Gastroesophageal sphincter (tissue), 3 donors: Measurements from ENCODE around the gene DNAH10.

Source experiments
- POLR2AphosphoS5 ChIP-seq: sonication (generic); formaldehyde crosslinking; IDR thresholded peaks from one replicate; pipeline ENCODE4 v1.6.1; 2017; ENCODE audit warnings: antibody characterized with exemption
- TF ChIP-seq, protein P1 (sequence below), 4 experiments: fragments of 200-600 bp in 2 of 4; fragments of 450-650 bp in 2 of 4; sonication (generic) in 1 of 4; IDR thresholded peaks; one replicate each; pipeline ENCODE4 v1.5.1; 2017 to 2019; ENCODE audit warnings: antibody characterized with exemption in 4 of 4, mild to moderate bottlenecking in 2 of 4, moderate library complexity in 2 of 4

DNA sequence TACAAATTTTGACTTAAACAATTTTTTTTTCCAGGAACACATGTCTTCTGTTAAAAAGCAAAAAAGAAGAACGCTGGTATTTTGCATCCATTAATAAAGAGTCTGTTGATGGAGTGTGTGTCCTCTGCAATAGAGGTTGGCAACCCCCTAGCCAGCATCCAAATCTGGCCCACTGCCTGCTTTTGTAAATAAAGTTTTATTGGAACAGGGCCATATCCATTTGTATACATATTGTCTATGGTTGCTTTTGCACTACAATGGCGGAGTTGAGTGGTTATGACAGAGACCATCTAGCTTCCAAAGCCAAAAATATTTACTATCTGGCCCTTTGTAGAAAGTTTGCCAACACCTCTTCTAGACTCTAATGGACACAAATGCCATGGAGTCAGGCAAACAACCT, 160.9 kb downstream of the DNAH10 start:
- TF ChIP-seq, protein P1, sequence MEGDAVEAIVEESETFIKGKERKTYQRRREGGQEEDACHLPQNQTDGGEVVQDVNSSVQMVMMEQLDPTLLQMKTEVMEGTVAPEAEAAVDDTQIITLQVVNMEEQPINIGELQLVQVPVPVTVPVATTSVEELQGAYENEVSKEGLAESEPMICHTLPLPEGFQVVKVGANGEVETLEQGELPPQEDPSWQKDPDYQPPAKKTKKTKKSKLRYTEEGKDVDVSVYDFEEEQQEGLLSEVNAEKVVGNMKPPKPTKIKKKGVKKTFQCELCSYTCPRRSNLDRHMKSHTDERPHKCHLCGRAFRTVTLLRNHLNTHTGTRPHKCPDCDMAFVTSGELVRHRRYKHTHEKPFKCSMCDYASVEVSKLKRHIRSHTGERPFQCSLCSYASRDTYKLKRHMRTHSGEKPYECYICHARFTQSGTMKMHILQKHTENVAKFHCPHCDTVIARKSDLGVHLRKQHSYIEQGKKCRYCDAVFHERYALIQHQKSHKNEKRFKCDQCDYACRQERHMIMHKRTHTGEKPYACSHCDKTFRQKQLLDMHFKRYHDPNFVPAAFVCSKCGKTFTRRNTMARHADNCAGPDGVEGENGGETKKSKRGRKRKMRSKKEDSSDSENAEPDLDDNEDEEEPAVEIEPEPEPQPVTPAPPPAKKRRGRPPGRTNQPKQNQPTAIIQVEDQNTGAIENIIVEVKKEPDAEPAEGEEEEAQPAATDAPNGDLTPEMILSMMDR (IDR thresholded peaks at IDR 0.05) = no peak
- no peak for TF ChIP-seq POLR2AphosphoS5
